Esophagus (tissue), 2 donors: ENCODE measurements around the gene ZMYND10. TPM values are rescaled to one million over a fixed set of nuclear protein-coding genes. Genes with fewer than 3 reads are reported as not detected.
"Not testable (repeated sequence)": the region's sequence is repeated elsewhere in the genome, so short reads cannot be mapped to it uniquely, and the experiment has no call there.

Experiments used
- H3K27ac ChIP-seq, 2 donors: one replicate each; pipeline ENCODE4 v1.5.1; 2013; ENCODE audit warnings: low read depth in 2 of 2, mild to moderate bottlenecking in 2 of 2, inconsistent platforms in 1 of 2, low read length in 1 of 2, moderate library complexity in 1 of 2
- H3K27me3 ChIP-seq, 2 donors: one replicate each; pipeline ENCODE4 v1.6.1; 2013; ENCODE audit warnings: low read length in 2 of 2, control low read depth in 1 of 2, mild to moderate bottlenecking in 1 of 2; ENCODE audit not compliant: insufficient read depth in 2 of 2, control insufficient read depth in 1 of 2
- H3K36me3 ChIP-seq, 2 donors: one replicate each; pipeline ENCODE4 v1.6.1; 2013; ENCODE audit warnings: low read length in 1 of 2; ENCODE audit not compliant: control insufficient read depth in 2 of 2, insufficient read depth in 2 of 2
- H3K4me1 ChIP-seq, 2 donors: one replicate each; pipeline ENCODE4 v1.6.1; 2013; ENCODE audit warnings: low read length in 1 of 2; ENCODE audit not compliant: control insufficient read depth in 2 of 2, insufficient read depth in 2 of 2
- H3K4me3 ChIP-seq, 2 donors: one replicate each; pipeline ENCODE4 v1.5.1; 2013; ENCODE audit warnings: low read length in 2 of 2, mild to moderate bottlenecking in 2 of 2, low read depth in 1 of 2, moderate library complexity in 1 of 2
- H3K9me3 ChIP-seq, 2 donors: one replicate each; pipeline ENCODE4 v1.6.1; 2013; ENCODE audit warnings: mild to moderate bottlenecking in 2 of 2, low read depth in 1 of 2, low read length in 1 of 2, moderate library complexity in 1 of 2; ENCODE audit not compliant: control insufficient read depth in 2 of 2, insufficient read depth in 1 of 2
- WGBS, 2 donors: extraction: QIAGEN DNeasy Blood & Tissue Kit; methylation state at CpG; one replicate each; pipeline ENCODE4 v1.1.7; 2013; 5-methylcytosine and 5-hydroxymethylcytosine counted together
- polyA plus RNA-seq, 2 donors: library from polyadenylated mRNA; stranded (reverse); fragments of 200-250 nt; gene quantifications; one replicate each; pipeline ENCODE4 v1.2.3, GENCODE V29; 2013
- donor health status: healthy with polysubstance abuse.
- donor health status: Bipolar disorder and iron deficiency.

ZMYND10 gene
- polyA plus RNA-seq, 2 donors: 0.29 to 0.35 TPM

- H3K4me1 ChIP-seq: peaks cover 0 to 40% of the 10 kb centered on the region in 2 donors
- H3K27me3 ChIP-seq: no peaks in the 10 kb centered on the region
- H3K4me3 ChIP-seq: peak overlapping the region in 1 of 2 donors; percentile 20
- 40 to 48% methylated on average over 6 of the region's 6 CpGs for WGBS, 2 donors
- H3K36me3 ChIP-seq: peaks cover 0 to 10% of the 10 kb centered on the region in 2 donors
- no peaks in the 10 kb centered on the region for H3K9me3 ChIP-seq
- H3K27ac ChIP-seq: peak overlapping the region; percentile 96 to 100
These were observed 28.2 kb downstream of the ZMYND10 start for GRCh38 chr3:50317300-50317699.

GRCh38 chr3:50316657-50317242 is 28.8 kb downstream of the ZMYND10 start:
- Histone ChIP-seq H3K27me3 (no peaks in the 10 kb centered on the region), H3K36me3 (peaks cover 0 to 10% of the 10 kb centered on the region in 2 donors), H3K27ac (peak overlapping the region; percentile 96 to 100), H3K9me3 (no peaks in the 10 kb centered on the region), H3K4me3 (peak overlapping the region in 1 of 2 donors; percentile 20), H3K4me1 (peaks cover 0 to 40% of the 10 kb centered on the region in 2 donors)
- 32 to 43% methylated on average over 9 of the region's 9 CpGs for WGBS, 2 donors

- H3K4me3 ChIP-seq: no peak overlapping the region
- peaks cover 0 to 33% of the 10 kb centered on the region in 2 donors for H3K4me1 ChIP-seq
- peak overlapping the region in 1 of 2 donors; percentile 28 for H3K27ac ChIP-seq
- no peaks in the 10 kb centered on the region for H3K9me3 ChIP-seq
- peaks cover 0 to 10% of the 10 kb centered on the region in 2 donors for H3K36me3 ChIP-seq
- 96% methylated on average over 4 of the region's 4 CpGs for WGBS, 2 donors
- H3K27me3 ChIP-seq: no peaks in the 10 kb centered on the region
These were observed 30.7 kb downstream of the ZMYND10 start for GRCh38 chr3:50314816-50315215.

GRCh38 chr3:50314342-50314741 is 31.2 kb downstream of the ZMYND10 start:
- Histone ChIP-seq H3K9me3 (no peaks in the 10 kb centered on the region), H3K36me3 (peaks cover 0 to 10% of the 10 kb centered on the region in 2 donors), H3K4me3 (no peak overlapping the region), H3K27ac (peak overlapping the region; percentile 28 to 38), H3K4me1 (peaks cover 0 to 29% of the 10 kb centered on the region in 2 donors), H3K27me3 (no peaks in the 10 kb centered on the region)
- 68 to 75% methylated on average over 3 of the region's 3 CpGs for WGBS, 2 donors

GRCh38 chr3:50312041-50312440 is 33.5 kb downstream of the ZMYND10 start:
- not testable (repeated sequence) for H3K27ac ChIP-seq, H3K4me3 ChIP-seq
- 73 to 78% methylated on average over 12 to 32 of the region's 32 CpGs for WGBS, 2 donors

GRCh38 chr3:50304601-50305000 is 40.9 kb downstream of the ZMYND10 start:
- H3K27ac ChIP-seq: no peak overlapping the region

More at GRCh38 chr3:50312041-50312440, 33.5 kb downstream of the ZMYND10 start:
- not testable (repeated sequence) for H3K9me3 ChIP-seq, H3K36me3 ChIP-seq, H3K27me3 ChIP-seq
- peaks cover 0 to 10% of the 10 kb centered on the region in 2 donors for H3K4me1 ChIP-seq

GRCh38 chr3:50303013-50303815 is 42.3 kb downstream of the ZMYND10 start, which contains the start of gene HYAL1:
Gene HYAL1 (minus strand): TSS chr3:50303574. CDS start chr3:50302956, 618 bp downstream.
- Histone ChIP-seq H3K4me1 (peaks cover 9 to 28% of the 10 kb centered on the region in 2 donors), H3K9me3 (no peaks in the 10 kb centered on the region), H3K4me3 (peak within 1 kb of the TSS in 1 of 2 donors; percentile 9), H3K36me3 (no peaks in the 10 kb centered on the region), H3K27me3 (no peaks in the 10 kb centered on the region), H3K27ac (peak within 1 kb of the TSS; percentile 58 to 71)
- WGBS, 2 donors: 54 to 59% methylated on average over 14 of the region's 14 CpGs

More at GRCh38 chr3:50304601-50305000, 40.9 kb downstream of the ZMYND10 start:
- no peaks in the 10 kb centered on the region for H3K27me3 ChIP-seq
- peaks cover 9 to 24% of the 10 kb centered on the region in 2 donors for H3K4me1 ChIP-seq
- no peaks in the 10 kb centered on the region for H3K36me3 ChIP-seq
- no peaks in the 10 kb centered on the region for H3K9me3 ChIP-seq
- no peak overlapping the region for H3K4me3 ChIP-seq

GRCh38 chr3:50302095-50303012 is 43.2 kb downstream of the ZMYND10 start:
- no peaks in the 10 kb centered on the region for H3K9me3 ChIP-seq
- H3K27ac ChIP-seq: peak overlapping the region; percentile 34 to 53
- no peaks in the 10 kb centered on the region for H3K27me3 ChIP-seq
- WGBS, 2 donors: 86 to 89% methylated on average over 32 of the region's 32 CpGs
- no peak overlapping the region for H3K4me3 ChIP-seq
- H3K4me1 ChIP-seq: peaks cover 9 to 29% of the 10 kb centered on the region in 2 donors
- peaks cover 0 to 1% of the 10 kb centered on the region in 2 donors for H3K36me3 ChIP-seq

- no peaks in the 10 kb centered on the region for H3K27me3 ChIP-seq
- H3K27ac ChIP-seq: peak overlapping the region; percentile 88 to 98
- 86 to 93% methylated on average over 6 of the region's 6 CpGs for WGBS, 2 donors
- no peaks in the 10 kb centered on the region for H3K9me3 ChIP-seq
- H3K36me3 ChIP-seq: peaks cover 0 to 4% of the 10 kb centered on the region in 2 donors
- H3K4me3 ChIP-seq: no peak overlapping the region
- peaks cover 9 to 29% of the 10 kb centered on the region in 2 donors for H3K4me1 ChIP-seq
These were observed 44.8 kb downstream of the ZMYND10 start for GRCh38 chr3:50300681-50301254.
